HepG2 (cell line): ENCODE results near the gene URGCP. TPM values are rescaled to one million over a fixed set of nuclear protein-coding genes. Genes with fewer than 3 reads are reported as not detected.
A peak's percentile ranks its signal among the peaks of the same experiment; 100 is the strongest.

Experiments
- ADNP ChIP-seq: sonication (generic); formaldehyde crosslinking; IDR thresholded peaks from 2 replicates; pipeline ENCODE4 v1.4.0; 2020; ENCODE audit warnings: missing genetic modification reagents
- CREBL2 ChIP-seq: sonication (generic); formaldehyde crosslinking; IDR thresholded peaks from 2 replicates; pipeline ENCODE4 v1.8.1; 2023; ENCODE audit warnings: missing genetic modification reagents, mild to moderate bottlenecking, borderline replicate concordance
- E2F2 ChIP-seq: sonication (generic); formaldehyde crosslinking; IDR thresholded peaks from 2 replicates; pipeline ENCODE4 v1.4.0; 2020; ENCODE audit warnings: missing genetic modification reagents, borderline replicate concordance
- GMEB1 ChIP-seq: sonication (generic); formaldehyde crosslinking; IDR thresholded peaks from 2 replicates; pipeline ENCODE4 v1.5.1; 2020; ENCODE audit warnings: missing genetic modification reagents, mild to moderate bottlenecking, borderline replicate concordance
- SP5 ChIP-seq: IDR thresholded peaks from 2 replicates; pipeline ENCODE4 v1.6.1; 2016; ENCODE audit warnings: low read depth, borderline replicate concordance
- ZNF263 ChIP-seq: sonication (generic); formaldehyde crosslinking; IDR thresholded peaks from 2 replicates; pipeline ENCODE4 v1.4.0; 2020; ENCODE audit warnings: missing genetic modification reagents
- ZNF607 ChIP-seq: sonication (generic); formaldehyde crosslinking; IDR thresholded peaks from 2 replicates; pipeline ENCODE4 v1.5.1; 2020; ENCODE audit warnings: missing genetic modification reagents, mild to moderate bottlenecking, borderline replicate concordance
- ZNF660 ChIP-seq: sonication (generic); formaldehyde crosslinking; IDR thresholded peaks from 2 replicates; pipeline ENCODE4 v1.5.1; 2020; ENCODE audit warnings: mild to moderate bottlenecking, low read depth, missing genetic modification reagents, borderline replicate concordance
- ZNF746 ChIP-seq: sonication (generic); formaldehyde crosslinking; IDR thresholded peaks from 2 replicates; pipeline ENCODE4 v1.8.0; 2022; ENCODE audit warnings: mild to moderate bottlenecking, missing genetic modification reagents
- ZUFSP ChIP-seq: sonication (generic); formaldehyde crosslinking; IDR thresholded peaks from 2 replicates; pipeline ENCODE4 v1.9.0; 2021; ENCODE audit warnings: missing genetic modification reagents, mild to moderate bottlenecking, borderline replicate concordance
- polyA plus RNA-seq, 8 experiments: library from polyadenylated mRNA; depleted of rRNA in 3 of 8; stranded (reverse) in 7 of 8; unstranded in 1 of 8; fragments of >200 nt; fragmentation: Illumina TruSeq in 4 of 8; extraction: Trizol in 4 of 8; gene quantifications; 2 replicates each; pipeline versions ENCODE4 v1.2.1 to v1.2.3, GENCODE V29; 2011 to 2016; ENCODE audit warnings: low read depth in 4 of 8, missing spikeins in 1 of 8, mixed read lengths in 1 of 8; ENCODE audit not compliant: insufficient read depth in 1 of 8
- total RNA-seq, 5 experiments: library from RNA; depleted of rRNA; stranded (reverse); fragments of >200 nt; fragmentation: Illumina TruSeq; extraction: Trizol; gene quantifications; 2 replicates each; pipeline ENCODE4 v1.2.3, GENCODE V29; 2016; ENCODE audit warnings: low read depth in 1 of 5

URGCP gene
- total and polyA plus RNA-seq, 2 of the 13 experiments (the other 11 are each of a cell fraction or from before 2014, with no cell fraction given), result 22.3 to 25.8 TPM

- TF ChIP-seq E2F2 (CRISPR knock-in tag) (no peak), ZNF660 (CRISPR knock-in tag) (no peak), ZNF263 (CRISPR knock-in tag) (no peak), ADNP (CRISPR knock-in tag) (no peak), GMEB1 (CRISPR knock-in tag) (no peak), SP5 (CRISPR knock-in tag) (0 out of 2 replicates have a peak, but pooled peaks have one; percentile 41), CREBL2 (CRISPR knock-in tag) (no peak), ZUFSP (CRISPR knock-in tag) (no peak), ZNF607 (CRISPR knock-in tag) (no peak), ZNF746 (CRISPR knock-in tag) (no peak)
Measured at GRCh38 chr7:43868181-43868580, 38.2 kb downstream of the URGCP start (continued).
